Astrocyte (in vitro differentiated cells and primary cell): Measurements from ENCODE around the gene TCEAL4. TPM values are rescaled to one million over a fixed set of nuclear protein-coding genes. Genes with fewer than 3 reads are reported as not detected.

Experiments
- DNase-seq: peaks from one replicate; pipeline ENCODE4 v3.0.0-alpha.2; 2010; ENCODE audit warnings: low read depth
- FAIRE-seq: peaks from 2 replicates; lab custom pipeline; 2011; peaks lifted over from hg19 to GRCh38; lab: Jason Lieb, UNC
- H2AFZ ChIP-seq: 2 replicates; pipeline ENCODE4 v1.6.0; 2012; ENCODE audit warnings: low read depth, low read length, inconsistent platforms
- H3K27ac ChIP-seq: 2 replicates; pipeline ENCODE4 v1.5.1; 2011; ENCODE audit warnings: low read depth, low read length, inconsistent platforms
- H3K27me3 ChIP-seq: 2 replicates; pipeline ENCODE4 v1.6.0; 2011; ENCODE audit warnings: low read length, inconsistent platforms; ENCODE audit not compliant: insufficient read depth
- H3K36me3 ChIP-seq: 2 replicates; pipeline ENCODE4 v1.5.1; 2011; ENCODE audit warnings: low read length, inconsistent platforms; ENCODE audit not compliant: insufficient read depth
- H3K4me1 ChIP-seq: 2 replicates; pipeline ENCODE4 v1.5.1; 2011; ENCODE audit warnings: low read length, inconsistent platforms; ENCODE audit not compliant: insufficient read depth
- H3K4me2 ChIP-seq: 2 replicates; pipeline ENCODE4 v1.6.0; 2012; ENCODE audit warnings: low read length, inconsistent platforms
- H3K4me3 ChIP-seq: 2 replicates; pipeline ENCODE4 v1.5.1; 2011; ENCODE audit warnings: low read depth, mild to moderate bottlenecking, low read length, inconsistent platforms; ENCODE audit not compliant: insufficient read depth
- H3K79me2 ChIP-seq: 2 replicates; pipeline ENCODE4 v1.6.0; 2012; ENCODE audit warnings: mild to moderate bottlenecking, low read length, inconsistent platforms; ENCODE audit not compliant: insufficient read depth
- H3K9ac ChIP-seq: 2 replicates; pipeline ENCODE4 v1.6.0; 2012; ENCODE audit warnings: mild to moderate bottlenecking, low read length, inconsistent platforms
- H3K9me3 ChIP-seq: 2 replicates; pipeline ENCODE4 v1.5.1; 2012; ENCODE audit warnings: low read depth, mild to moderate bottlenecking, low read length, inconsistent platforms; ENCODE audit not compliant: insufficient read depth
- H4K20me1 ChIP-seq: 2 replicates; pipeline ENCODE4 v1.6.0; 2012; ENCODE audit warnings: low read length, inconsistent platforms; ENCODE audit not compliant: insufficient read depth
- H3K27ac Mint-ChIP-seq: one replicate; pipeline ENCODE4 v1.8.0; 2021; ENCODE audit warnings: mild to moderate bottlenecking, mixed read lengths; ENCODE audit not compliant: unreplicated experiment
- H3K27me3 Mint-ChIP-seq: one replicate; pipeline ENCODE4 v1.8.0; 2021; ENCODE audit warnings: low read depth, mixed read lengths; ENCODE audit not compliant: unreplicated experiment
- H3K36me3 Mint-ChIP-seq: one replicate; pipeline ENCODE4 v1.8.0; 2021; ENCODE audit warnings: low read depth, mixed read lengths; ENCODE audit not compliant: unreplicated experiment
- H3K4me1 Mint-ChIP-seq: one replicate; pipeline ENCODE4 v1.8.0; 2021; ENCODE audit warnings: low read depth, mixed read lengths; ENCODE audit not compliant: unreplicated experiment
- H3K4me3 Mint-ChIP-seq: one replicate; pipeline ENCODE4 v1.8.0; 2021; ENCODE audit warnings: mild to moderate bottlenecking, moderate library complexity, mixed read lengths; ENCODE audit not compliant: unreplicated experiment
- H3K9me3 Mint-ChIP-seq: one replicate; pipeline ENCODE4 v1.8.0; 2021; ENCODE audit warnings: mild to moderate bottlenecking, mixed read lengths; ENCODE audit not compliant: unreplicated experiment
- EZH2 ChIP-seq: IDR thresholded peaks from 2 replicates; pipeline ENCODE4 v1.6.1; 2012; ENCODE audit warnings: mild to moderate bottlenecking, low read length, inconsistent platforms; ENCODE audit not compliant: insufficient read depth
- total RNA-seq: library from RNA; stranded (reverse); gene quantifications from 2 replicates; pipeline ENCODE4 v1.2.1, GENCODE V29; 2021
- TF ChIP-seq, protein P1 (sequence below): IDR thresholded peaks from 2 replicates; pipeline ENCODE4 v1.5.1; 2011; ENCODE audit warnings: low read depth, mild to moderate bottlenecking, inconsistent platforms, low read length, moderate library complexity; ENCODE audit not compliant: insufficient read depth

TCEAL4 gene
- total RNA-seq, 1 donor from 2014 or later: 51.3 TPM

DNA sequence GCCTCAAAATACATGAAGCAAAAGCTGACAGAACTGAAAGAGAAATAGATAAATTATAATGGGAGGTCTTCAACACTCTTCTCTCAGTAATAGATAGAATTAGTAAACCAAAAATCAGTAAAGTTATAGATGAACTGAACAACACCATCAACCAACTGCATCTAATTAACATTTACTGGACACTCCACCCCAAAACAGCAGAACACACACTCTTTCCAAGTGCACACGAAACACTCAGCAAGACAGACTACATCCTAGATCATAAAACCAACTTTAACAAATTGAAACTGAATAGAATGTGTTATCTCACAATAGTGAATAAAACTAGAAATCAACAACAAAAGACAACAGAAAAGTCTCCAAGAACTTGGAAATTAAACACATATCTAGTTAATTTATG lies 25.1 kb upstream of the TCEAL4 start:
- no peak overlapping the region for H3K27ac Mint-ChIP-seq

DNA sequence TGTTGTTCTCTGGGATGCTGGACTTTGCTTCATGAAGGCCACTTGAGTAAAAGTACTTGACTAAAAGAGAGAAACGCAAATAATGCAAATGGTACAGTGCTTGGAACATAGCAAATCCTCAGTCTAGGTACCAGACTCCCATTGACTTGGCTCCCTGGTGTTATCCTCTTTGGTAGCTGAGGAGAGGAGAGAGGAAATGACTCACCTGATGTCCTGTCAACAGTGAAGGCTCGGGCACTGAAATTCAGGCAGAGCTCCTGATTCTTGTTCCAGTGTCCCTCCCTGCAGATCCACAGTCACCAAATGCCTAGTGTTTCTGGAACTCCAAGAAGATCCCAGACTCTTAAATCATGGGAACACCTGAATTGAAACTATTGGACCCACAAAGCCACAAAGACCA lies 22.5 kb upstream of the TCEAL4 start:
- Histone ChIP-seq H3K9me3 (no peaks in the 10 kb centered on the region), H3K79me2 (no peaks in the 10 kb centered on the region), H3K4me3 (no peak overlapping the region), H3K9ac (no peak overlapping the region), H3K4me1 (peaks cover 3% of the 10 kb centered on the region), H4K20me1 (no peaks in the 10 kb centered on the region), H3K4me2 (peak overlapping the region; percentile 32), H2AFZ (no peak overlapping the region), H3K27ac (no peak overlapping the region), H3K36me3 (no peaks in the 10 kb centered on the region), H3K27me3 (no peaks in the 10 kb centered on the region)
- H3K27me3 Mint-ChIP-seq: peaks cover 3% of the 10 kb centered on the region
- TF ChIP-seq EZH2: no peak
- TF ChIP-seq, protein P1, sequence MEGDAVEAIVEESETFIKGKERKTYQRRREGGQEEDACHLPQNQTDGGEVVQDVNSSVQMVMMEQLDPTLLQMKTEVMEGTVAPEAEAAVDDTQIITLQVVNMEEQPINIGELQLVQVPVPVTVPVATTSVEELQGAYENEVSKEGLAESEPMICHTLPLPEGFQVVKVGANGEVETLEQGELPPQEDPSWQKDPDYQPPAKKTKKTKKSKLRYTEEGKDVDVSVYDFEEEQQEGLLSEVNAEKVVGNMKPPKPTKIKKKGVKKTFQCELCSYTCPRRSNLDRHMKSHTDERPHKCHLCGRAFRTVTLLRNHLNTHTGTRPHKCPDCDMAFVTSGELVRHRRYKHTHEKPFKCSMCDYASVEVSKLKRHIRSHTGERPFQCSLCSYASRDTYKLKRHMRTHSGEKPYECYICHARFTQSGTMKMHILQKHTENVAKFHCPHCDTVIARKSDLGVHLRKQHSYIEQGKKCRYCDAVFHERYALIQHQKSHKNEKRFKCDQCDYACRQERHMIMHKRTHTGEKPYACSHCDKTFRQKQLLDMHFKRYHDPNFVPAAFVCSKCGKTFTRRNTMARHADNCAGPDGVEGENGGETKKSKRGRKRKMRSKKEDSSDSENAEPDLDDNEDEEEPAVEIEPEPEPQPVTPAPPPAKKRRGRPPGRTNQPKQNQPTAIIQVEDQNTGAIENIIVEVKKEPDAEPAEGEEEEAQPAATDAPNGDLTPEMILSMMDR: no peak
- FAIRE-seq: peak; percentile 96
- H3K4me3 Mint-ChIP-seq: no peak overlapping the region
- peaks cover 7% of the 10 kb centered on the region for H3K4me1 Mint-ChIP-seq
- no peaks in the 10 kb centered on the region for H3K9me3 Mint-ChIP-seq
- no peaks in the 10 kb centered on the region for H3K36me3 Mint-ChIP-seq
- no peak overlapping the region for H3K27ac Mint-ChIP-seq
- no peak for DNase-seq

More for the DNA sequence above, 25.1 kb upstream of the TCEAL4 start:
- no peak for DNase-seq
- Histone ChIP-seq H3K4me2 (no peak overlapping the region), H3K9ac (no peak overlapping the region), H4K20me1 (no peaks in the 10 kb centered on the region), H3K9me3 (no peaks in the 10 kb centered on the region), H3K4me1 (peaks cover 3% of the 10 kb centered on the region), H3K27me3 (no peaks in the 10 kb centered on the region), H3K27ac (no peak overlapping the region), H3K79me2 (no peaks in the 10 kb centered on the region), H3K4me3 (no peak overlapping the region), H2AFZ (no peak overlapping the region), H3K36me3 (no peaks in the 10 kb centered on the region)
- peaks cover 4% of the 10 kb centered on the region for H3K27me3 Mint-ChIP-seq
- FAIRE-seq: peak; percentile 77
- peaks cover 5% of the 10 kb centered on the region for H3K4me1 Mint-ChIP-seq
- H3K9me3 Mint-ChIP-seq: no peaks in the 10 kb centered on the region
- H3K4me3 Mint-ChIP-seq: no peak overlapping the region
- no peak for TF ChIP-seq EZH2
- TF ChIP-seq, protein P1: no peak
- no peaks in the 10 kb centered on the region for H3K36me3 Mint-ChIP-seq

DNA sequence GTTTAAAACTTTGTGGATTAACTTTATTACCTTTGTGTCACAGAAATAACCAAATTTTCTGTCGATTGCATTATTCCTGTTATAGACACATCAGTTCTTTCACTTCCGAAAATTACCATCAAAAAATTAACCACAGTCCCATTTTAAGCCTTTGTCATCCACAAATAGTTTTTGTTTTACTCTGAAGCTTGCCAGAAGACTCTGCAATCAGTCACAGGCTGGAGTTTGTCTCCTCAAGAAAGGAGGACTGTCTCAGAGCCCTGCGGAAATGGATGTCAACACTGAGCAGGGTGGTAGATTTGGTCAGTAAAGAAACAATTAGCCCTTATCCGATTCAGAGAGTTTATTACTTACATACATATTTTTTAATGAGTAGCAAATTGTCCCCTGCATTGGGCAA lies 20.1 kb upstream of the TCEAL4 start:
- TF ChIP-seq, protein P1: no peak
- no peak for TF ChIP-seq EZH2
- H2AFZ ChIP-seq: no peak overlapping the region
- Mint-ChIP-seq H3K27ac (no peak overlapping the region), H3K27me3 (no peaks in the 10 kb centered on the region), H3K9me3 (no peaks in the 10 kb centered on the region), H3K4me3 (no peak overlapping the region), H3K4me1 (peaks cover 7% of the 10 kb centered on the region), H3K36me3 (no peaks in the 10 kb centered on the region)
- H3K4me2 ChIP-seq: no peak overlapping the region
- no peaks in the 10 kb centered on the region for H3K36me3 ChIP-seq
- no peaks in the 10 kb centered on the region for H3K9me3 ChIP-seq
- H3K79me2 ChIP-seq: no peaks in the 10 kb centered on the region
- DNase-seq (no peak), FAIRE-seq (peak; percentile 26)
- H3K27me3 ChIP-seq: no peaks in the 10 kb centered on the region
- no peak overlapping the region for H3K4me3 ChIP-seq
- H3K4me1 ChIP-seq: peaks cover 3% of the 10 kb centered on the region
- H3K27ac ChIP-seq: no peak overlapping the region
- no peaks in the 10 kb centered on the region for H4K20me1 ChIP-seq
- no peak overlapping the region for H3K9ac ChIP-seq
